Measurements from ENCODE around the gene BCHE. TPM values are rescaled to one million over a fixed set of nuclear protein-coding genes. Genes with fewer than 3 reads are reported as not detected.
"Not testable (repeated sequence)": the region's sequence is repeated elsewhere in the genome, so short reads cannot be mapped to it uniquely, and the experiment has no call there.

BCHE gene
- total RNA-seq, 1 donor from 2014 or later = 2.9 TPM

DNA sequence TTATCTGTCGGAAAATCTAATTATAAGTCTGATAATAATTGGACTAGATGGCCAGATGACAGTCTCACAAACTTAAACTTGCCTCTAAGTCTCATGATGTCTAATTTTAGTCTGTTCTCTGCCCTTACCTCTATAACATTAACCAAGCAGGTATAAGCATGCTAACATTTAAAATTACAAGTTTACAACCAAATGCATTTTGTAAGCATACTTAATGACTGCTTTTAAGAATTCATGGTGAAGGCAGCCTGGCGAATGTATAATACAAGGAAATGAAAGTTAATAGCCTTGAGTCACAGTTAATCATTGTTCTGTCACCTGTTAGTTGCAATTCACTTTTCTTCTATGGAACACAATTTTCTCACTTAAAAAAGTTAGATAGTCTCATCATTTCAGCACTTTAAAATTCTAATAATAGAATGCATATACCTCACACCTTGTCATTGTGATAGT lies 16.5 kb downstream of the BCHE start:
- TF ChIP-seq POLR2A (IDR thresholded peaks at IDR 0.05) = no peak
- TF ChIP-seq POLR2AphosphoS5 (IDR thresholded peaks at IDR 0.05; ENCODE audit: insufficient read depth in 1 of 2, low read depth in 1 of 2) = no peak
- TF ChIP-seq, protein P1, sequence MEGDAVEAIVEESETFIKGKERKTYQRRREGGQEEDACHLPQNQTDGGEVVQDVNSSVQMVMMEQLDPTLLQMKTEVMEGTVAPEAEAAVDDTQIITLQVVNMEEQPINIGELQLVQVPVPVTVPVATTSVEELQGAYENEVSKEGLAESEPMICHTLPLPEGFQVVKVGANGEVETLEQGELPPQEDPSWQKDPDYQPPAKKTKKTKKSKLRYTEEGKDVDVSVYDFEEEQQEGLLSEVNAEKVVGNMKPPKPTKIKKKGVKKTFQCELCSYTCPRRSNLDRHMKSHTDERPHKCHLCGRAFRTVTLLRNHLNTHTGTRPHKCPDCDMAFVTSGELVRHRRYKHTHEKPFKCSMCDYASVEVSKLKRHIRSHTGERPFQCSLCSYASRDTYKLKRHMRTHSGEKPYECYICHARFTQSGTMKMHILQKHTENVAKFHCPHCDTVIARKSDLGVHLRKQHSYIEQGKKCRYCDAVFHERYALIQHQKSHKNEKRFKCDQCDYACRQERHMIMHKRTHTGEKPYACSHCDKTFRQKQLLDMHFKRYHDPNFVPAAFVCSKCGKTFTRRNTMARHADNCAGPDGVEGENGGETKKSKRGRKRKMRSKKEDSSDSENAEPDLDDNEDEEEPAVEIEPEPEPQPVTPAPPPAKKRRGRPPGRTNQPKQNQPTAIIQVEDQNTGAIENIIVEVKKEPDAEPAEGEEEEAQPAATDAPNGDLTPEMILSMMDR (IDR thresholded peaks at IDR 0.05) = no peak
- Histone ChIP-seq H3K36me3 (no peaks in the 10 kb centered on the region), H3K27me3 (no peaks in the 10 kb centered on the region), H3K9me3 (no peaks in the 10 kb centered on the region), H3K27ac (no peak overlapping the region), H3K4me3 (no peak overlapping the region), H3K4me1 (no peaks in the 10 kb centered on the region)
- intact Hi-C loops (cut with DNase I) = no loop called here
- no peak for DNase-seq (ENCODE audit: extremely low spot score in 2 of 2)

GRCh38 chr3:165817160-165817709 lies 20.0 kb downstream of the BCHE start:
- no peak for TF ChIP-seq POLR2A (IDR thresholded peaks at IDR 0.05)
- TF ChIP-seq, protein P1 (IDR thresholded peaks at IDR 0.05) = no peak
- TF ChIP-seq POLR2AphosphoS5 (IDR thresholded peaks at IDR 0.05; ENCODE audit: insufficient read depth in 1 of 2, low read depth in 1 of 2) = no peak
- Histone ChIP-seq H3K4me1 (no peaks in the 10 kb centered on the region), H3K27me3 (no peaks in the 10 kb centered on the region), H3K36me3 (no peaks in the 10 kb centered on the region), H3K4me3 (no peak overlapping the region), H3K27ac (no peak overlapping the region), H3K9me3 (no peaks in the 10 kb centered on the region)
- intact Hi-C loops (cut with DNase I) = no loop called here
- DNase-seq (ENCODE audit: extremely low spot score in 2 of 2) = no peak

DNA sequence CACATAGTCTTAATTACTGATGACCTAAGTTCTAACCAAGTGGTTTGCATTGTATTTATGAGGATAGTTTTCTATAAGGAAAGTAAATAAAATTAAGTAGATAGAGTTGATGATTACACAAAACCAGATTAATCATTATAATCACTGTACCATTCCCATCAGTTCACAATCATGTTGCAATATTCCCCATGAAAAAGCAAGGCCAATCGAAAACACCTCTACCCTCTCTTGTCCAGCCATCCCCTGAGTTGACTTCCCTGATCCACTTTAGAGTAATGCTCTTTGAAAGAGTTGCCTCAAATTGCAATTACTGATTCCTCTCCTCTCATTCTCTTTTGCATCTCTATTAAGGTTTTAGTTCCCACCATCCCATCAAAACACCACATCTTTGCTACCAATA lies 21.0 kb downstream of the BCHE start:
- intact Hi-C loops (cut with DNase I) = no loop called here
- no peak for DNase-seq (ENCODE audit: extremely low spot score in 2 of 2)
- Histone ChIP-seq H3K27ac (no peak overlapping the region), H3K4me3 (no peak overlapping the region), H3K36me3 (no peaks in the 10 kb centered on the region), H3K27me3 (no peaks in the 10 kb centered on the region), H3K4me1 (no peaks in the 10 kb centered on the region), H3K9me3 (no peaks in the 10 kb centered on the region)
- TF ChIP-seq POLR2AphosphoS5 (IDR thresholded peaks at IDR 0.05; ENCODE audit: insufficient read depth in 1 of 2, low read depth in 1 of 2) (no peak), POLR2A (IDR thresholded peaks at IDR 0.05) (no peak)
- TF ChIP-seq, protein P1 (IDR thresholded peaks at IDR 0.05) = no peak

DNA sequence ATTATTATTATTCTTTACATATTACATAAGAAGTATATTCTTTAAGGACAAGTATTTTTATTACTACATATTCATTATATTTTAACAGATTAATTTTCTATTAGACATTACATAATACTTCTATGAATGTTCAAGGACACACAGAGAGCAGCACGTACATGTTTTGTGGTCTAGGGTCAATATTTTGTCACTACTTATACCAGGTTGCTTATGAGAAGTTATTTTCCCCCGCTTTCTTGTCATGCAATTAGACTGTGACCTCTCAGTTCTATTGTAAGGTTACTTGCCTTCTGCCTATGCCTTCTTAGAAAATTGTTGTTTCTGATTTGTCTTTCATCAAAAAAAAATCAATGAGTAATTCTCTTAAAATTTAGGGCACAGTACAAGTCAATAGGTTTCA lies 21.5 kb downstream of the BCHE start:
- H3K4me3 ChIP-seq = no peak overlapping the region
- H3K27ac ChIP-seq = no peak overlapping the region
- no peak for DNase-seq (ENCODE audit: extremely low spot score in 2 of 2)
- no peaks in the 10 kb centered on the region for H3K4me1 ChIP-seq
- TF ChIP-seq POLR2A (IDR thresholded peaks at IDR 0.05) = no peak
- TF ChIP-seq POLR2AphosphoS5 (IDR thresholded peaks at IDR 0.05; ENCODE audit: insufficient read depth in 1 of 2, low read depth in 1 of 2) = no peak
- TF ChIP-seq, protein P1 (IDR thresholded peaks at IDR 0.05) = no peak
- H3K27me3 ChIP-seq = no peaks in the 10 kb centered on the region
- H3K9me3 ChIP-seq = no peaks in the 10 kb centered on the region
- intact Hi-C loops (cut with DNase I) = no loop called here
- no peaks in the 10 kb centered on the region for H3K36me3 ChIP-seq

DNA sequence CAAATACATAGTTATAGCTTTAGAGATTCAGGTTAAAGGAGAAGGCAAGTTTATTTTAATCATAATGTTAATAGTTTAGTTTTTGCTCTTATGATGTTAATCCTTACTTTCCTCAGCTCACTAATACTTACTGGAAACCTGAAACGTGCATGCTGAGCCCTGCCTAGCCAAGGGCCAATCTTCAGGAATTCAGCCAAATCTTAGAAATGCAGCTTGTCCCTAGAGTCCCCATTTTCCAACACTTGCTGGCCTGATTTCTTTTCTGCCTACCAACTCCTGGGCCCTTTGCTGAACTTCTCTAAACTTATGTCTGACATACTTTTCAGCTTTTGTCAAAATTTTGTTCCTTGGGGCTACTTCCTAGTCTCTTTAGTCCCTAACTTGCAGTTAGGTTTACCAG lies 22.8 kb downstream of the BCHE start:
- TF ChIP-seq, protein P1 (IDR thresholded peaks at IDR 0.05) = no peak
- TF ChIP-seq POLR2AphosphoS5 (IDR thresholded peaks at IDR 0.05; ENCODE audit: insufficient read depth in 1 of 2, low read depth in 1 of 2) = no peak
- no peak for TF ChIP-seq POLR2A (IDR thresholded peaks at IDR 0.05)
- H3K27me3 ChIP-seq = no peaks in the 10 kb centered on the region
- no peaks in the 10 kb centered on the region for H3K9me3 ChIP-seq
- no peaks in the 10 kb centered on the region for H3K4me1 ChIP-seq
- intact Hi-C loops (cut with DNase I) = no loop called here
- H3K36me3 ChIP-seq = no peaks in the 10 kb centered on the region
- no peak overlapping the region for H3K27ac ChIP-seq
- no peak for DNase-seq (ENCODE audit: extremely low spot score in 2 of 2)
- H3K4me3 ChIP-seq = no peak overlapping the region

- H3K4me1 ChIP-seq; H3K36me3 ChIP-seq; H3K27ac ChIP-seq; H3K27me3 ChIP-seq; H3K4me3 ChIP-seq; DNase-seq (ENCODE audit: extremely low spot score in 2 of 2); H3K9me3 ChIP-seq; intact Hi-C loops (cut with DNase I): not testable (repeated sequence)
Observed at GRCh38 chr3:165807937-165808336, 29.3 kb downstream of the BCHE start.

Measured in vagina (tissue), 2 donors.